ENCODE results near the gene RFC5. TPM values are rescaled to one million over a fixed set of nuclear protein-coding genes. Genes with fewer than 3 reads are reported as not detected.

RFC5 gene
- total RNA-seq: 10 to 100 TPM in 2 of 3 donors, 1 to 10 TPM in 1; 9.8 to 14.7 (median 14.0) TPM
- long read RNA-seq, donor 1, transcript RFC5-204 (11 exons, 1,655 nt): major isoform, 7 of 11 reads
- long read RNA-seq, donor 1, partial matches to known transcripts: 3 of 11 reads
- long read RNA-seq, donor 1, other reads (novel, unspliced or antisense): 1 of 11 reads
- long read RNA-seq, donor 2, transcript RFC5-204 (11 exons, 1,655 nt): major isoform, 7 of 22 reads
- long read RNA-seq, donor 2, partial matches to known transcripts: 3 of 22 reads
- long read RNA-seq, donor 2, other reads (novel, unspliced or antisense): 12 of 22 reads

- ATAC-seq (peak; percentile 100), DNase-seq (peak; percentile 98 to 99 (median 99))
- Histone ChIP-seq H3K36me3 (ENCODE audit: low read depth) (no peaks in the 10 kb centered on the region), H3K9me3 (no peaks in the 10 kb centered on the region), H3K4me3 (peak within 1 kb of the TSS; percentile 60), H3K4me1 (ENCODE audit: low read depth) (peaks cover 13% of the 10 kb centered on the region)
- intact Hi-C loops (cut with DNase I, micrococcal nuclease): no loop called here
- TF ChIP-seq CTCF (IDR thresholded peaks at IDR 0.05): no peak
Observed at GRCh38 chr12:118016424-118017264, at the start of gene RFC5. Gene RFC5 (plus strand): TSS chr12:118016703. CDS start chr12:118016828, 125 bp downstream.

- ATAC-seq: no peak
- Histone ChIP-seq H3K9me3 (peaks cover 5% of the 10 kb centered on the region), H3K36me3 (ENCODE audit: low read depth) (no peaks in the 10 kb centered on the region), H3K4me1 (ENCODE audit: low read depth) (peaks cover 2% of the 10 kb centered on the region), H3K4me3 (no peak overlapping the region)
- no peak for TF ChIP-seq CTCF (IDR thresholded peaks at IDR 0.05)
- no peak for DNase-seq
- intact Hi-C loops (cut with DNase I, micrococcal nuclease): no loop called here
Observed at GRCh38 chr12:117967043-117967442, 49.5 kb upstream of the RFC5 start.

- TF ChIP-seq CTCF (IDR thresholded peaks at IDR 0.05): no peak
- peaks cover 2% of the 10 kb centered on the region for H3K4me1 ChIP-seq (ENCODE audit: low read depth)
- no peak overlapping the region for H3K4me3 ChIP-seq
- no peak for ATAC-seq
- peaks cover 5% of the 10 kb centered on the region for H3K9me3 ChIP-seq
- intact Hi-C loops (cut with DNase I, micrococcal nuclease): no loop called here
- H3K36me3 ChIP-seq (ENCODE audit: low read depth): no peaks in the 10 kb centered on the region
- DNase-seq: no peak
Observed at GRCh38 chr12:117967512-117967911, 49.0 kb upstream of the RFC5 start.

GRCh38 chr12:117968151-117968789 is 48.2 kb upstream of the RFC5 start:
- H3K36me3 ChIP-seq (ENCODE audit: low read depth): no peaks in the 10 kb centered on the region
- no peak for DNase-seq
- no peak for ATAC-seq
- H3K4me3 ChIP-seq: peak overlapping the region; percentile 26
- H3K9me3 ChIP-seq: peaks cover 5% of the 10 kb centered on the region
- intact Hi-C loops (cut with DNase I, micrococcal nuclease): no loop called here
- peaks cover 2% of the 10 kb centered on the region for H3K4me1 ChIP-seq (ENCODE audit: low read depth)
- no peak for TF ChIP-seq CTCF (IDR thresholded peaks at IDR 0.05)

GRCh38 chr12:117968826-117969659 is 47.5 kb upstream of the RFC5 start, which contains the start of gene KSR2:
Gene KSR2 (minus strand): TSS chr12:117968990. CDS start chr12:117968255, 735 bp downstream.
- peaks cover 2% of the 10 kb centered on the region for H3K4me1 ChIP-seq (ENCODE audit: low read depth)
- TF ChIP-seq CTCF (IDR thresholded peaks at IDR 0.05): no peak
- peak; percentile 86 to 88 (median 87) for DNase-seq
- ATAC-seq: peak; percentile 91
- peak within 1 kb of the TSS; percentile 26 for H3K4me3 ChIP-seq
- no peaks in the 10 kb centered on the region for H3K36me3 ChIP-seq (ENCODE audit: low read depth)
- intact Hi-C loops (cut with DNase I, micrococcal nuclease): no loop called here
- H3K9me3 ChIP-seq: peaks cover 5% of the 10 kb centered on the region

Measured in mucosa of descending colon (tissue), 3 donors.